GM12801 (cell line): Measurements from ENCODE around the gene ANO1.

Experiments used
- TF ChIP-seq, protein P1 (sequence below): IDR thresholded peaks from one replicate; pipeline ENCODE4 v1.5.1; 2011; ENCODE audit warnings: control low read depth; ENCODE audit not compliant: insufficient read length; ENCODE audit errors: extremely low read depth

The ANO1 gene

GRCh38 chr11:70099578-70100279 is 21.6 kb downstream of the ANO1 start:
- TF ChIP-seq, protein P1, sequence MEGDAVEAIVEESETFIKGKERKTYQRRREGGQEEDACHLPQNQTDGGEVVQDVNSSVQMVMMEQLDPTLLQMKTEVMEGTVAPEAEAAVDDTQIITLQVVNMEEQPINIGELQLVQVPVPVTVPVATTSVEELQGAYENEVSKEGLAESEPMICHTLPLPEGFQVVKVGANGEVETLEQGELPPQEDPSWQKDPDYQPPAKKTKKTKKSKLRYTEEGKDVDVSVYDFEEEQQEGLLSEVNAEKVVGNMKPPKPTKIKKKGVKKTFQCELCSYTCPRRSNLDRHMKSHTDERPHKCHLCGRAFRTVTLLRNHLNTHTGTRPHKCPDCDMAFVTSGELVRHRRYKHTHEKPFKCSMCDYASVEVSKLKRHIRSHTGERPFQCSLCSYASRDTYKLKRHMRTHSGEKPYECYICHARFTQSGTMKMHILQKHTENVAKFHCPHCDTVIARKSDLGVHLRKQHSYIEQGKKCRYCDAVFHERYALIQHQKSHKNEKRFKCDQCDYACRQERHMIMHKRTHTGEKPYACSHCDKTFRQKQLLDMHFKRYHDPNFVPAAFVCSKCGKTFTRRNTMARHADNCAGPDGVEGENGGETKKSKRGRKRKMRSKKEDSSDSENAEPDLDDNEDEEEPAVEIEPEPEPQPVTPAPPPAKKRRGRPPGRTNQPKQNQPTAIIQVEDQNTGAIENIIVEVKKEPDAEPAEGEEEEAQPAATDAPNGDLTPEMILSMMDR = no peak

- TF ChIP-seq, protein P1 = no peak
These were observed 22.1 kb downstream of the ANO1 start for GRCh38 chr11:70100280-70100603.

DNA sequence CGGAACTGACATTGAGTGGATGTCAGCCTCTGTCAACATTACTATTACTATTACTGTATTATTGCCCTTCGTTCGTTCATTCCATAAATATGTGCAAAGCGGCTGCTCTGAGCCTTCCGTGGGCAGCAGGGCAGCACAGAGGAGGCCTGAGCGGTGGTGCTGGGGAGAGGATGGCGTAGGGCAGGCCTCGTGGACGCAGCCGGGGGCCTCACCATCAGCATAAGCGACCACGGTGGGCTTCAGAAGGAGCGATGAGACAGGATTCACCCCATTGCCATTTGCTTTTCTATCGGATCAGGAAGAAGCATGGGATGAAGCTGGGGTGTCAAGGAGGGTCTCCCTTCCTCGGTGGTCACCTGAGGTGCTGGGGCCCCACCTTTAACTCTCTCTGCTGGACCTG is 22.7 kb downstream of the ANO1 start:
- TF ChIP-seq, protein P1 = no peak

GRCh38 chr11:70103256-70103975 is 25.3 kb downstream of the ANO1 start:
- TF ChIP-seq, protein P1 = no peak

GRCh38 chr11:70104419-70104818 is 26.3 kb downstream of the ANO1 start:
- TF ChIP-seq, protein P1 = no peak

DNA sequence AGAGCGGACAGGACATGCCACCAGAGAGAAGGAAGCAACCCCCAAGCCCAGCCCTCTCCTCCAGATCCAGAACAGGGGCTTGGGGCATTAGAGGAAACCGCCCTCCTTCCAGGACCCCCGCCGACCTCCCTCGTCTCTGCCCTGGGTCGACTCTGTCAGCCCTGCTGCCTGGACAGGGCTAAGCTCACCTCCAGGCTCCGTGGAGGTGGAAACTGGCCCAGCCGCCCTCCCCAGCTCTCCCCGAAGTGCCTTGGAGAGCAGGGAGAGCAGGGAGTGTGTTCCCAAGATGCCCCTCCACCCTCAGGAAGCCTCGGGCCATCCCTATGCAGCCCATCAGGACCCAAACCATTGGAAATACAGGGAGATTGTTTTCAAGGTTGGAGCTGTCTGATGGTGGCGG is 26.8 kb downstream of the ANO1 start:
- TF ChIP-seq, protein P1 = no peak

DNA sequence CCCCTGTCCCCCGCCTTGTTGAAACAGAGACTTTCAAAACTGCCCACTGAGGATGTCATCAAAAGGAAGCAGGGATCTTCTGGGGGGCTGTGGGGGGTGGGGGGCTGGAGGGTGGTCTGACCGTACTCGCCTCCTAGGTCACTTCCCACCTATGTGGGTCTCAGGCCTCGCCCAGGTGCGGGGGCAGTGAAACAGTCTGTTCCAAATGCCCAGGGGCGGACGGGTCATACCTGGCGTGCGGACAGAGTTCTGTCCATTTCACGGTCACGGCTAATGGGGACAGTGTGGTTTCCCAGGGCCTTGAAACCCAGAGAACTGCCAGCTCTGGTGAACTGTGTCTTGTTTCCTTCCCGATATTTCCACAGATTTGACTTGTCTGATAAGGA is 27.2 kb downstream of the ANO1 start:
- TF ChIP-seq, protein P1 = no peak
